ENCODE data around the gene FTHL17.

FTHL17 gene

DNA sequence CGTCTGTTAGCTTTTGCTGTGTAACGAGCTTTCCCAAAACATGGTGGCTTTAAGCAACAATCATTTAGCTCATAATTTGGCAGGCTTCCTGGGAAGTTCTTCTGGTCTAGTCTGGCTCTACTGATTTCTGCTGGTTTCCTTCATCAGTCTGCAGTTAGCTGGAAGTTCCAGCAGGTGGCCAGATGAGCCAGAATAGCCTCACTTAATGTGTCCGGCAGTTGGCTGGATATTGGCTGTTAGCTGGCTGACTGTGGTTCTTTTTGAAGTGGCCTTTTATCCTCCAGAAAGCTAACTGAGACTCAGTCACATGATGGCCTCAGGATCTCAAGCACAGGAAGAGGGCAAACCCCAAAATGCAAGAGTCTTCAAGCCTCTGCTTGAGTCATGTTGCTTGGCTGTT lies 34.9 kb downstream of the FTHL17 start:
- no peak for DNase-seq

DNA sequence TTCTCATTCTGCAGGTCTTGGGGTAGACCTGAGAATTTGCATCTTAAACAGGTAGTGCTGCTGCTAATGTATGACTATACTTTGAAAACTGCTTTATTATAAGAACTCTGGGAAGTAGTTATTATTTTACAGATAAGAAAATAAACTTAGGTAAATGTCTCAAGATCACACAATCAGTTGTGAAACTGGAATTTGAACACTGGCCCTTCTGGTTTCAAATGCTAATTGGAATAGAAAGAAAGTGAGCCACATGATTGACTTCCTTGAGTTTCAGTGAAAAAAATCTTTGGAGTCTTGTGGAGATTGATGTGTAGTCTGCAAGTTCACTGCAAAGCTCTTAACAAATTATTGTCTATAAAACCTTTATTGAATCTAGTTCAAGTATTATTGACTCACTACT lies 44.5 kb downstream of the FTHL17 start:
- no peak for DNase-seq

DNA sequence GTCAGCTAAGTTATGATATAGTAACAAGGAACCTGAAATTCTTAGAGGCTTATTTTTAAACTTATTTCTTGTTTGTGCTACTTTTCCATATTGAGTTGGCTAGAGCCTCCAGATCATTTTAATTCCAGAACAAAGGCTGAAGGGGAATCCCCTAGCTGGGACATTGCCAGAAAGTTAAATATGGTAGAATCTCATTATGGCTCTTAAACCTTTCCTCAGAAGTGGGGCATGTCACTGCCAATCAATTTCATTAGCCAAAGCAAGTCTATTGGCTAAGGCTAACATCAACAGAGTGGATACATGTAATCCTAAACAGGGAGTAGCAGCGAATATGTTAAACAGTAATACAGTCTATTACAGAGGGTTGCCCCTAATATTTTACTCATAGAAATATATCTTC lies 47.0 kb downstream of the FTHL17 start:
- DNase-seq: no peak

DNA sequence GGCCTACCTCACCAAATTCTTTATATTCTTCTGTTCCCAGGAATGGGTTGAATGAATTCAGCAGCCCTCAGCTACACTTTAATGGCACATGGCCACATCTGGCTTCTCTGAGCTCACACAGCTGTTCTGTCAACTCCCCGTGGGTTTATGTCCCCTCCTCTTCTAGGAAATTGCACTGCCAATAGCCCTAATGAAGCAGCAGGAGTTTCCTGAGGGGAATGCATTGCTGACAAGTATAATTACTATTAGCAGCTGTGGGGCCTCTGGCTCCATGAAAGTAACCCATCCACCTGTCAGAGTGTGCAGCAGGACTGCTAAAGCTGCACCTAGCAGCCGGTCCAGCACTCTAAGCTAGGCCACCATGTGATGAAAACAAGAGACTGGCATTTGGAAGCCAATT lies 50.3 kb downstream of the FTHL17 start:
- no peak for DNase-seq

Data from activated CD4-positive, alpha-beta T cell treated with anti-CD3 and anti-CD28 coated beads, Interleukin-2, amount 50 U/mL, for 1 hour (primary cell).